ENCODE results near the gene TOB1.
A peak's percentile ranks its signal among the peaks of the same experiment; 100 is the strongest.

TOB1 gene

GRCh38 chr17:50844117-50844700, 21.9 kb downstream of the TOB1 start:
- DNase-seq: no peak

- no peak for DNase-seq
Measured at GRCh38 chr17:50843150-50843905, 22.8 kb downstream of the TOB1 start.

- DNase-seq: no peak
Measured at GRCh38 chr17:50842506-50843149, 23.5 kb downstream of the TOB1 start.

GRCh38 chr17:50841949-50842354, 24.2 kb downstream of the TOB1 start:
- peak; percentile 82 for DNase-seq

GRCh38 chr17:50841277-50841948, 24.7 kb downstream of the TOB1 start:
- no peak for DNase-seq

GRCh38 chr17:50840311-50840851, 25.8 kb downstream of the TOB1 start:
- no peak for DNase-seq

GRCh38 chr17:50839591-50840310, 26.4 kb downstream of the TOB1 start:
- DNase-seq: no peak

- no peak for DNase-seq
Measured at GRCh38 chr17:50837980-50838954, 27.9 kb downstream of the TOB1 start.

GRCh38 chr17:50837286-50837979, 28.7 kb downstream of the TOB1 start:
- DNase-seq: no peak

- DNase-seq: no peak
Measured at GRCh38 chr17:50836826-50837225, 29.3 kb downstream of the TOB1 start.

GRCh38 chr17:50835301-50836234, 30.6 kb downstream of the TOB1 start, which contains the start of gene WFIKKN2:
Gene WFIKKN2, plus strand, starts transcription at chr17:50835586. Its CDS starts 352 bp downstream, at chr17:50835938.
- DNase-seq: no peak

- peak; percentile 61 for DNase-seq
Measured at GRCh38 chr17:50834429-50835300, 31.5 kb downstream of the TOB1 start.

GRCh38 chr17:50833510-50834428, 32.4 kb downstream of the TOB1 start:
- DNase-seq: no peak

- DNase-seq: no peak
Measured at GRCh38 chr17:50832864-50833381, 33.2 kb downstream of the TOB1 start.

- no peak for DNase-seq
Measured at GRCh38 chr17:50832267-50832863, 33.8 kb downstream of the TOB1 start.

GRCh38 chr17:50831471-50831928, 34.7 kb downstream of the TOB1 start:
- DNase-seq: peak; percentile 85

Measured in femur (tissue), 1 donor.